GM23338 (cell line): Measurements from ENCODE around the gene BNIP5. TPM values are rescaled to one million over a fixed set of nuclear protein-coding genes. Genes with fewer than 3 reads are reported as not detected.

Experiments used
- ATAC-seq: fragments of 200-7000 bp; cut with Tn5 transposase; 3 replicates; pipeline ENCODE4 v1.9.1; 2020
- DNase-seq: peaks from one replicate; pipeline ENCODE4 v3.0.0-alpha.2; 2015; ENCODE audit warnings: low spot score
- H2AFZ ChIP-seq: fragments of 200-600 bp; sonication (generic); 2 replicates; pipeline ENCODE4 v1.8.0; 2016; ENCODE audit warnings: antibody characterized with exemption, mild to moderate bottlenecking, moderate library complexity
- H3F3A ChIP-seq: fragments of 200-600 bp; sonication (generic); replicated peaks from 2 replicates; pipeline ENCODE4 v1.8.0; 2017; ENCODE audit warnings: antibody characterized with exemption, mixed run types, low read depth
- H3K27ac ChIP-seq: fragments of 200-600 bp; sonication (generic); 2 replicates; pipeline ENCODE4 v1.6.1; 2016; ENCODE audit warnings: low read depth
- H3K27me3 ChIP-seq: fragments of 200-600 bp; sonication (generic); 2 replicates; pipeline ENCODE4 v1.8.0; 2016; ENCODE audit warnings: mild to moderate bottlenecking, mixed run types, moderate library complexity; ENCODE audit not compliant: insufficient read depth
- H3K36me3 ChIP-seq: fragments of 200-600 bp; sonication (generic); 2 replicates; pipeline ENCODE4 v1.8.0; 2016; ENCODE audit warnings: mild to moderate bottlenecking; ENCODE audit not compliant: insufficient read depth
- H3K4me1 ChIP-seq: fragments of 200-600 bp; sonication (generic); 2 replicates; pipeline ENCODE4 v1.8.0; 2016; ENCODE audit warnings: mild to moderate bottlenecking, moderate library complexity; ENCODE audit not compliant: insufficient read depth
- H3K4me2 ChIP-seq: fragments of 200-600 bp; sonication (generic); 2 replicates; pipeline ENCODE4 v1.7.1; 2017; ENCODE audit warnings: mixed run types
- H3K4me3 ChIP-seq: fragments of 200-600 bp; sonication (generic); 2 replicates; pipeline ENCODE4 v1.6.1; 2016; ENCODE audit warnings: mixed run types
- H3K79me2 ChIP-seq: fragments of 200-600 bp; sonication (generic); replicated peaks from 2 replicates; pipeline ENCODE4 v1.8.0; 2017; ENCODE audit warnings: mild to moderate bottlenecking; ENCODE audit not compliant: insufficient read depth
- H3K9me2 ChIP-seq: fragments of 200-600 bp; sonication (generic); 2 replicates; pipeline ENCODE4 v1.8.0; 2017; ENCODE audit not compliant: insufficient read depth
- H4K20me1 ChIP-seq: fragments of 200-600 bp; sonication (generic); replicated peaks from 2 replicates; pipeline ENCODE4 v1.8.0; 2017; ENCODE audit warnings: mild to moderate bottlenecking; ENCODE audit not compliant: insufficient read depth
- H3K27ac Mint-ChIP-seq: 2 replicates; pipeline ENCODE4 v1.8.0; 2020; ENCODE audit warnings: inconsistent platforms, mild to moderate bottlenecking, moderate library complexity, mixed read lengths
- H3K27me3 Mint-ChIP-seq: 3 replicates; pipeline ENCODE4 v1.8.0; 2022; ENCODE audit warnings: low read depth, mild to moderate bottlenecking, moderate library complexity, mixed read lengths, inconsistent platforms; ENCODE audit not compliant: insufficient read depth, poor library complexity
- H3K36me3 Mint-ChIP-seq: 3 replicates; pipeline ENCODE4 v1.8.0; 2021; ENCODE audit warnings: low read depth, mild to moderate bottlenecking, inconsistent platforms, moderate library complexity, mixed read lengths
- H3K4me1 Mint-ChIP-seq: 3 replicates; pipeline ENCODE4 v1.8.0; 2020; ENCODE audit warnings: mild to moderate bottlenecking, inconsistent platforms, mixed read lengths
- H3K4me3 Mint-ChIP-seq: 3 replicates; pipeline ENCODE4 v1.8.0; 2021; ENCODE audit warnings: moderate library complexity, mild to moderate bottlenecking, inconsistent platforms, mixed read lengths
- H3K9me3 Mint-ChIP-seq: 3 replicates; pipeline ENCODE4 v1.8.0; 2020; ENCODE audit warnings: moderate library complexity, mild to moderate bottlenecking, inconsistent platforms, mixed read lengths
- CREB1 ChIP-seq: fragments of 250-450 bp; sonication (Bioruptor Pico); IDR thresholded peaks from 2 replicates; pipeline ENCODE4 v1.5.0; 2020; ENCODE audit warnings: low read depth, mild to moderate bottlenecking, moderate library complexity
- CTCF ChIP-seq, 2 experiments: fragments of 200-600 bp in 1 of 2; sonication (generic) in 1 of 2; conservative IDR thresholded peaks; 2 replicates each; pipeline versions ENCODE4 v1.5.1 to v1.6.1; 2016 to 2017; ENCODE audit warnings: antibody characterized with exemption in 2 of 2, low read depth in 2 of 2, mild to moderate bottlenecking in 2 of 2, moderate library complexity in 1 of 2
- EZH2 ChIP-seq: fragments of 200-600 bp; sonication (generic); IDR thresholded peaks from one replicate; pipeline ENCODE4 v1.8.0; 2017; ENCODE audit warnings: antibody characterized with exemption, mild to moderate bottlenecking, low read depth; ENCODE audit not compliant: unreplicated experiment
- EZH2phosphoT487 ChIP-seq: fragments of 200-600 bp; sonication (generic); IDR thresholded peaks from one replicate; pipeline ENCODE4 v1.8.1; 2018; ENCODE audit warnings: antibody characterized with exemption; ENCODE audit not compliant: unreplicated experiment
- JUNB ChIP-seq: IDR thresholded peaks from one replicate; pipeline ENCODE4 v1.6.1; 2016; ENCODE audit warnings: antibody characterized with exemption; ENCODE audit not compliant: unreplicated experiment
- POLR2AphosphoS5 ChIP-seq: IDR thresholded peaks from 2 replicates; pipeline ENCODE4 v1.6.1; 2016; ENCODE audit warnings: antibody characterized with exemption, low read depth
- STAT1 ChIP-seq: IDR thresholded peaks from one replicate; pipeline ENCODE4 v1.6.1; 2016; ENCODE audit warnings: antibody characterized with exemption; ENCODE audit not compliant: unreplicated experiment
- ZNF114 ChIP-seq: fragments of 250-450 bp; sonication (Bioruptor Pico); IDR thresholded peaks from 2 replicates; pipeline ENCODE4 v1.5.0; 2020; ENCODE audit warnings: mild to moderate bottlenecking, moderate library complexity
- ZNF331 ChIP-seq: fragments of 250-450 bp; sonication (Bioruptor Pico); IDR thresholded peaks from 2 replicates; pipeline ENCODE4 v1.5.0; 2020; ENCODE audit warnings: low read depth, mild to moderate bottlenecking, moderate library complexity
- ZNF462 ChIP-seq: fragments of 250-450 bp; sonication (Bioruptor Pico); IDR thresholded peaks from 2 replicates; pipeline ENCODE4 v1.5.0; 2020; ENCODE audit warnings: mild to moderate bottlenecking, moderate library complexity
- polyA plus RNA-seq: library from polyadenylated mRNA; unstranded; fragments of >200 nt; fragmentation: Nextera tagmentation; extraction: Ambion mirVana; gene quantifications from 2 replicates; pipeline ENCODE4 v1.2.1, GENCODE V29; 2016
- total RNA-seq: library from RNA; depleted of rRNA; stranded (reverse); fragments of >200 nt; shearing (Covaris generic); gene quantifications from 2 replicates; pipeline ENCODE4 v1.2.3, GENCODE V29; 2014
- TF ChIP-seq, protein P1 (sequence below): IDR thresholded peaks from 2 replicates; pipeline ENCODE4 v1.6.1; 2016; ENCODE audit warnings: antibody characterized with exemption

The BNIP5 gene
- total and polyA plus RNA-seq, 2 experiments from 2014 or later, result not detected

- TF ChIP-seq, protein P1, sequence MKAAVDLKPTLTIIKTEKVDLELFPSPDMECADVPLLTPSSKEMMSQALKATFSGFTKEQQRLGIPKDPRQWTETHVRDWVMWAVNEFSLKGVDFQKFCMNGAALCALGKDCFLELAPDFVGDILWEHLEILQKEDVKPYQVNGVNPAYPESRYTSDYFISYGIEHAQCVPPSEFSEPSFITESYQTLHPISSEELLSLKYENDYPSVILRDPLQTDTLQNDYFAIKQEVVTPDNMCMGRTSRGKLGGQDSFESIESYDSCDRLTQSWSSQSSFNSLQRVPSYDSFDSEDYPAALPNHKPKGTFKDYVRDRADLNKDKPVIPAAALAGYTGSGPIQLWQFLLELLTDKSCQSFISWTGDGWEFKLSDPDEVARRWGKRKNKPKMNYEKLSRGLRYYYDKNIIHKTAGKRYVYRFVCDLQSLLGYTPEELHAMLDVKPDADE, result no peak
- TF ChIP-seq JUNB (no peak), CTCF (conservative IDR thresholded peaks at IDR 0.05; ENCODE audit: low read depth in 2 of 2) (no peak), STAT1 (no peak), EZH2 (no peak), CREB1 (CRISPR knock-in tag) (no peak), ZNF331 (CRISPR knock-in tag) (no peak), POLR2AphosphoS5 (no peak), ZNF114 (CRISPR knock-in tag) (no peak)
Measured at GRCh38 chr6:36319436-36319762, 17.3 kb downstream of the BNIP5 start (continued).

GRCh38 chr6:36318690-36319435 lies 17.8 kb downstream of the BNIP5 start:
- no peak overlapping the region for H3K4me3 Mint-ChIP-seq
- Histone ChIP-seq H3F3A (no peaks in the 10 kb centered on the region), H4K20me1 (no peaks in the 10 kb centered on the region), H3K27ac (no peak overlapping the region), H3K36me3 (no peaks in the 10 kb centered on the region), H3K27me3 (no peaks in the 10 kb centered on the region), H3K9me2 (no peaks in the 10 kb centered on the region), H3K4me1 (peaks cover 4% of the 10 kb centered on the region; the same call in 1 of the 2 replicates), H3K4me3 (no peak overlapping the region), H2AFZ (no peak overlapping the region; the same call in 1 of the 2 replicates), H3K79me2 (no peaks in the 10 kb centered on the region), H3K4me2 (no peak overlapping the region)
- no peak overlapping the region for H3K27ac Mint-ChIP-seq
- H3K4me1 Mint-ChIP-seq, result peaks cover 13% of the 10 kb centered on the region
- H3K9me3 Mint-ChIP-seq, result no peaks in the 10 kb centered on the region
- ATAC-seq, result peak; percentile 41
- peaks cover 4% of the 10 kb centered on the region for H3K27me3 Mint-ChIP-seq
- no peak for TF ChIP-seq ZNF462 (CRISPR knock-in tag)
- no peak for TF ChIP-seq POLR2AphosphoS5
- no peak for TF ChIP-seq CTCF (conservative IDR thresholded peaks at IDR 0.05; ENCODE audit: low read depth in 2 of 2)
- TF ChIP-seq EZH2phosphoT487, result no peak
- H3K36me3 Mint-ChIP-seq, result no peaks in the 10 kb centered on the region
- peak; percentile 15 for DNase-seq
